Measurements from ENCODE around the gene RDH5.

DNA sequence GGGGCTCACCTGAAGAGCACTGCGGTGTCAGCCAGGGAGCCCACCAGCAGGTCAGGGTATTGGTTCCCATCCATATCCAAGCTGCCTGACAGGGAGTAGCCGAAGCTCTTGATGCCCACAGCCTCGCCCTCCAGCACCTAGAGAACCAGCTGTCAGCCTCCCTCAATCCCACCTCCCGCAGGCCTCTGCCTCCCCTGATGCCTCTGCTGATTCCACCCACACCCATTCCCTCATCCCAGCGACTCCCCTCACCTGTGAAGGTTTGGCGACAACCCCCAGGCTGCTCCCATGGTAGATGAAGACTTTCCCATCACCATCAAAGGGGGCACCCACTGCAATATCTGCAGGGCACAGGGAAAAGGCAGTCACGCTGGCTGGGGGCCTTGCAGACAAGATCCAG lies 22.5 kb upstream of the RDH5 start:
- TF ChIP-seq POLR2A (IDR thresholded peaks at IDR 0.05), result no peak
- no peak for TF ChIP-seq POLR2AphosphoS5 (IDR thresholded peaks at IDR 0.05; ENCODE audit: insufficient read depth in 1 of 2, low read depth in 1 of 2)

Data from vagina (tissue), 2 donors.